Esophagus squamous epithelium (tissue), 4 donors: ENCODE results near the gene DOCK8.

Source experiments
- CTCF ChIP-seq, 6 experiments: fragments of 450-650 bp in 4 of 6; fragments of 200-600 bp in 2 of 6; sonication (generic) in 2 of 6; IDR thresholded peaks; one replicate each; pipeline ENCODE4 v1.5.1; 2016 to 2019; ENCODE audit warnings: antibody characterized with exemption in 6 of 6, mild to moderate bottlenecking in 4 of 6, moderate library complexity in 4 of 6
- POLR2A ChIP-seq, 4 donors: fragments of 450-650 bp; IDR thresholded peaks; one replicate each; pipeline ENCODE4 v1.6.1; 2017; ENCODE audit warnings: antibody characterized with exemption in 4 of 4, mild to moderate bottlenecking in 4 of 4, moderate library complexity in 3 of 4

DNA sequence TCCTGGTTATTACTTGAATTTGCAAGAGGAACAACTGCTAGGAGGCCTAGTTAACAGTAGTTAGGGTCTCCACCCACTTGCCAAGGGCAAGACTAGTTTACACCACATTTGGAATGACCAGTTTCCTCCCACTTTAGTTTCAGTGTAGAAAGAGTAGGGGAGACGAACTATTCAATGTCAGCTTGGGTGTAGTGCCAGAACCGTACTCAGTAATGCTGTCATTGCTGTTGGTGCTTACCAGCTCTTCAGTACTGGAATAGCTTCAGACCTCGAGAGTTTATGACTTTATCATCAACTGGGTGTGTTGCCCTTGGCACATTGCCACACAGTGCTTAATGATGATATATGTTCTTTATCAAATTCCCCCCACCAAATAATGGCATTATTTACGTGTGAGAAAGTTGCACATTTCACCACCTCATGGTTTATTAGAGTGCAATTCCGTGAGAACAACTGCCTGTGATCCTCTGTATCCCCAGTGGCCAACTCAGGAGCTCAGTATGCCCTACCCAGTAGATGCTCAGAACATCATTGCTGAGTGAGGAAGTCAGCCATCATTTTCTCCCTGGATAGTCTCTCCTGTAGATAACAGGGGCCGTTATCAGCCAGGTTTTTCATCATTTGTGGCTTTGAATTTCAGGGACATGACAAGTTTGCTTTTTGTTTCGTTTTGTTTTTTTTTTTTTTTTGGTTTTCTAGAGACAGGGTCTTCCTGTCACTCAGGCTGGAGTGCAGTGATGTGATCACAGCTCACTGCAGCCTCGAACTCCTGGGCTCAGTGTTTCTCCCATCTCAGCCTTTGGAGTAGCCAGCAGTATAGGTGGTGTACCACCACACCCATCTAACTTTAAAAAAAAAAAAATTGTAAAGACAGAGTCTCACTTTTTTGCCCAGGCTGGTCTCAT, 67.3 kb downstream of the DOCK8 start:
- no peak for TF ChIP-seq CTCF (IDR thresholded peaks at IDR 0.05)
- TF ChIP-seq POLR2A (IDR thresholded peaks at IDR 0.05), result no peak
